ENCODE results near the gene IL21R. TPM values are rescaled to one million over a fixed set of nuclear protein-coding genes. Genes with fewer than 3 reads are reported as not detected.

The IL21R gene
- total RNA-seq, 3 donors from 2014 or later (not counting 1 experiment from before 2014, with no cell fraction given), result 24.3 to 45.7 (median 26.5) TPM

DNA sequence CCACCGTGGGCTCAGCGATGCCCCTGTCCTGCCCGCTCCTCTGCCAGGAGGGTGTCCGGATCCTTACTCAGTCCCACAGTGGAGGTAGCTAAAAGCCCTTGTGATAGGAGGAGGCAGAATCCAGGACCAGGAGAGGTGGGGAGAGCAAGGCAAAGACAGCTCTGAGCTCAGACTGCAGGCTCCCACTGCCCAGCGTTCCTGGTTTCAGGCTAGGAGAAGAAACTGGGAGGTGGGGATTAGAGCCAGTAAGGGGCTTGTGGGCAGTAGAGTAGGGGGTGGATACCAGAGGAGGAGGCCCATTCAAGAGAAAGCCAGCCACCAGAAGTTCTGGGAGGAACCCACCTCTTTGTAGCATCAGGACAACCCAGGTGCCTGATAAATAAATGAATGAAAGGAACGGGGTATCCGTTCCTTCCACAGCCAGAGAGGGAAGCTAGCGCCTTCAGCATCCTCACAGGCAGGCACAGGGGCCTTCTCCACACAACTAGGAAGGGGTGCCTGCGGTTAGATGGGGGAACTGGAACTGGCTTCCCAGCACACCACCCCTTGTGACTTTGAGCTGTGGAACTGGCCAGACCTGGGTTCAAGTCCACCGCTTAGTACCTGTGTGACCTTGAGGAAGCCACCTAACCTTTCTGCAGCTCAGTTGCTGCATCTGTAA lies 2.3 kb downstream of the IL21R start:
- no peaks in the 10 kb centered on the region for H3K36me3 Mint-ChIP-seq
- intact Hi-C loops (cut with micrococcal nuclease), result loop anchor here (5.0 kb wide), 1 partner anchor 37 kb away; no protein-coding TSS in a partner anchor
- H3K4me3 ChIP-seq (ENCODE audit: low read length), result peak overlapping the region; percentile 72
- no peaks in the 10 kb centered on the region for H3K27me3 ChIP-seq (ENCODE audit: control insufficient read depth, insufficient read depth, low read length)
- peak overlapping the region; percentile 98 for H3K4me3 Mint-ChIP-seq
- H3K9me3 Mint-ChIP-seq, result peaks cover 0 to 3% of the 10 kb centered on the region in 2 donors
- peaks cover 85 to 92% of the 10 kb centered on the region in 2 donors for H3K4me1 Mint-ChIP-seq
- peaks cover 5% of the 10 kb centered on the region for H3K36me3 ChIP-seq (ENCODE audit: control insufficient read depth, insufficient read depth, low read length)
- H3K27me3 Mint-ChIP-seq (ENCODE audit: low read depth in 2 of 2), result no peaks in the 10 kb centered on the region
- no peak for ATAC-seq
- peak overlapping the region; percentile 92 for H3K27ac ChIP-seq (ENCODE audit: low read length)
- TF ChIP-seq, protein P1, sequence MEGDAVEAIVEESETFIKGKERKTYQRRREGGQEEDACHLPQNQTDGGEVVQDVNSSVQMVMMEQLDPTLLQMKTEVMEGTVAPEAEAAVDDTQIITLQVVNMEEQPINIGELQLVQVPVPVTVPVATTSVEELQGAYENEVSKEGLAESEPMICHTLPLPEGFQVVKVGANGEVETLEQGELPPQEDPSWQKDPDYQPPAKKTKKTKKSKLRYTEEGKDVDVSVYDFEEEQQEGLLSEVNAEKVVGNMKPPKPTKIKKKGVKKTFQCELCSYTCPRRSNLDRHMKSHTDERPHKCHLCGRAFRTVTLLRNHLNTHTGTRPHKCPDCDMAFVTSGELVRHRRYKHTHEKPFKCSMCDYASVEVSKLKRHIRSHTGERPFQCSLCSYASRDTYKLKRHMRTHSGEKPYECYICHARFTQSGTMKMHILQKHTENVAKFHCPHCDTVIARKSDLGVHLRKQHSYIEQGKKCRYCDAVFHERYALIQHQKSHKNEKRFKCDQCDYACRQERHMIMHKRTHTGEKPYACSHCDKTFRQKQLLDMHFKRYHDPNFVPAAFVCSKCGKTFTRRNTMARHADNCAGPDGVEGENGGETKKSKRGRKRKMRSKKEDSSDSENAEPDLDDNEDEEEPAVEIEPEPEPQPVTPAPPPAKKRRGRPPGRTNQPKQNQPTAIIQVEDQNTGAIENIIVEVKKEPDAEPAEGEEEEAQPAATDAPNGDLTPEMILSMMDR (IDR thresholded peaks at IDR 0.05), result no peak
- 58% methylated on average over 10 of the region's 10 CpGs for WGBS (ENCODE audit: insufficient coverage)
- DNase-seq, result peak in 1 of 2 donors; percentile 44
- H3K9me3 ChIP-seq (ENCODE audit: control insufficient read depth, insufficient read depth, low read length), result no peaks in the 10 kb centered on the region
- peak overlapping the region; percentile 98 to 99 for H3K27ac Mint-ChIP-seq
- peaks cover 93% of the 10 kb centered on the region for H3K4me1 ChIP-seq (ENCODE audit: control insufficient read depth, insufficient read depth, low read length)

DNA sequence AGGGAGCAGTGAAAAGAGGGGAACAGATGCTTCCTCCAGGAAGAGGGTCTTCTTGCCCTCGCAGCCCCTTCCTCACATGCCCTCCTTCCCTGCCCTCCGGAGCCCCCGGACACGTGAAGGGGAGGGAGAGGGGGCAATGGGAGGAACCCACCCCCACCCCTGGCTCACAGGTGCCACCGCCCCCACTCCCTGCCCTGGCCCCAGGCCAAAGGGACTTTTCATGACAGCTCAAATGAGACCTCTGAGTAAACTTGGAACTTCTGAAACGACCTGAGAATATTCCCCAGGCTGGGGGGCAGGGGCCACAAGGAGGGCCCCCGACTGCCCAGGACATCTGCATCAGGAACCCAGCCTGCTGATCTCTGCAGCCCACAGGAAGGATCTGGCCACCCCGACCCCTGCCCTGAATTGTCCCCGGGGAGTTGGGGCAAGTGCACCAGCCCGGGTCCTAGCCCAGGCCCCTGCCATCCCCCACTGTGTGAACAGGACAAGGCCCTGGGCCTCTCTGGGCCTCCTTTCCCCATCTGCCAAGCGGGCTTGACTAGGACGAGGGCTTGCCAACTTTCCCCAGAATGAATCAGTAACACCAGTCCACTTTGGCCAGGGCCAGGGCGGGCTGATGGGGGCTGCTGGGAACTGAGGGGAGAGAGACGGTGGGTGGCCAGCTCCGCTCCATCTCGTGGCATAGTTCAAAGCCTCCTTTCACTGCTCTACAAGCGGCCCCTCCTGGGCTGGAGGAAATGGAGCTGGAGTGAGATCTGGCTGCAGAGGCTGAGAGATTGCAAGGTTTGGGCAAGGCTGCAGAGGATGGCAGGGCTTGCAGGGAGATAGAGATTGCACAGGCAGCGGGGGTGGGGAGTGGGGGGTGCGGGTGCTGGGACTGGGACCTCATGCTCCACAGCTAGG lies 3.8 kb downstream of the IL21R start:
- Mint-ChIP-seq H3K36me3 (no peaks in the 10 kb centered on the region), H3K4me3 (peak overlapping the region; percentile 67), H3K27ac (peak overlapping the region; percentile 75 to 91), H3K4me1 (peaks cover 81 to 83% of the 10 kb centered on the region in 2 donors), H3K27me3 (ENCODE audit: low read depth in 2 of 2) (no peaks in the 10 kb centered on the region), H3K9me3 (no peaks in the 10 kb centered on the region)
- H3K4me3 ChIP-seq (ENCODE audit: low read length), result no peak overlapping the region
- TF ChIP-seq, protein P1 (IDR thresholded peaks at IDR 0.05), result no peak
- no peaks in the 10 kb centered on the region for H3K9me3 ChIP-seq (ENCODE audit: control insufficient read depth, insufficient read depth, low read length)
- H3K4me1 ChIP-seq (ENCODE audit: control insufficient read depth, insufficient read depth, low read length), result peaks cover 82% of the 10 kb centered on the region
- peak in 1 of 2 donors; percentile 68 for DNase-seq
- intact Hi-C loops (cut with micrococcal nuclease), result no loop called here
- no peak for ATAC-seq
- WGBS (ENCODE audit: insufficient coverage), result 43% methylated on average over 14 of the region's 19 CpGs
- no peaks in the 10 kb centered on the region for H3K27me3 ChIP-seq (ENCODE audit: control insufficient read depth, insufficient read depth, low read length)
- peaks cover 7% of the 10 kb centered on the region for H3K36me3 ChIP-seq (ENCODE audit: control insufficient read depth, insufficient read depth, low read length)
- peak overlapping the region; percentile 6 for H3K27ac ChIP-seq (ENCODE audit: low read length)

DNA sequence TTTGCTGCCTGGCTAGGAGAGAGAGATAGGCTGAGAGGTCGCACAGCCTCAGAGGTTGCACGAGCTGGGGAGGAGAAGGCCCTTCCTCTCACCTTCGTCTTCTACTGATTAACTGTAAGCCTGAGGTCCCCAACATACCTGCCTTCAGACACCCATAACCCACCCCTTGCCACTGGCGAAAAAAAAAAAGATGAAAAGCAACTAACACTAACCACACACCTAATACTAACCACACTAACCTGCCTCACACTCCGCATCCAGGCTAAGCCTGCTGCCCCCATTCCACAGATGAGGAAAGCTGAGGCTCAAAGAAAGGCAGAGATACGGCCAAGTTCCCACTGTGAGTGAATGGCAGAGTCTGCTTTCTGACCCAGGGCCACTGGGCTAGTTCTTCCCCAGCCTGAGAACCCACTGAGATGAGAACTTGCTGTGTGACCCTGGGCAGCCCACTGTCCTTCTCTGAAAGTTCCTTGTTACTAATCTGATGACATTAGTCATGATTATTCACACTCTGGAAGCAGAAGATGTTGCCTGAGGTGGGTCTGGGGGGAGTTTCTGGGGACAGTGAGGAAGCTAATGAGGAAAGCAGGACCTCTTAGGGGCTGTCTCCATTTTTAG lies 4.6 kb downstream of the IL21R start:
- H3K4me1 Mint-ChIP-seq, result peaks cover 75 to 82% of the 10 kb centered on the region in 2 donors
- H3K4me1 ChIP-seq (ENCODE audit: control insufficient read depth, insufficient read depth, low read length), result peaks cover 74% of the 10 kb centered on the region
- no peaks in the 10 kb centered on the region for H3K27me3 Mint-ChIP-seq (ENCODE audit: low read depth in 2 of 2)
- peak overlapping the region; percentile 75 to 91 for H3K27ac Mint-ChIP-seq
- no peaks in the 10 kb centered on the region for H3K9me3 Mint-ChIP-seq
- H3K4me3 ChIP-seq (ENCODE audit: low read length), result no peak overlapping the region
- H3K27me3 ChIP-seq (ENCODE audit: control insufficient read depth, insufficient read depth, low read length), result no peaks in the 10 kb centered on the region
- H3K9me3 ChIP-seq (ENCODE audit: control insufficient read depth, insufficient read depth, low read length), result no peaks in the 10 kb centered on the region
- peak overlapping the region; percentile 61 for H3K4me3 Mint-ChIP-seq
- ATAC-seq (no peak), DNase-seq (peak in 1 of 2 donors; percentile 47)
- 40% methylated on average over 5 of the region's 6 CpGs for WGBS (ENCODE audit: insufficient coverage)
- intact Hi-C loops (cut with micrococcal nuclease), result no loop called here
- H3K27ac ChIP-seq (ENCODE audit: low read length), result peak overlapping the region; percentile 4
- TF ChIP-seq, protein P1 (IDR thresholded peaks at IDR 0.05), result no peak
- H3K36me3 Mint-ChIP-seq, result no peaks in the 10 kb centered on the region
- peaks cover 8% of the 10 kb centered on the region for H3K36me3 ChIP-seq (ENCODE audit: control insufficient read depth, insufficient read depth, low read length)
